ENCODE measurements around the gene TNP2.

Gene TNP2

DNA sequence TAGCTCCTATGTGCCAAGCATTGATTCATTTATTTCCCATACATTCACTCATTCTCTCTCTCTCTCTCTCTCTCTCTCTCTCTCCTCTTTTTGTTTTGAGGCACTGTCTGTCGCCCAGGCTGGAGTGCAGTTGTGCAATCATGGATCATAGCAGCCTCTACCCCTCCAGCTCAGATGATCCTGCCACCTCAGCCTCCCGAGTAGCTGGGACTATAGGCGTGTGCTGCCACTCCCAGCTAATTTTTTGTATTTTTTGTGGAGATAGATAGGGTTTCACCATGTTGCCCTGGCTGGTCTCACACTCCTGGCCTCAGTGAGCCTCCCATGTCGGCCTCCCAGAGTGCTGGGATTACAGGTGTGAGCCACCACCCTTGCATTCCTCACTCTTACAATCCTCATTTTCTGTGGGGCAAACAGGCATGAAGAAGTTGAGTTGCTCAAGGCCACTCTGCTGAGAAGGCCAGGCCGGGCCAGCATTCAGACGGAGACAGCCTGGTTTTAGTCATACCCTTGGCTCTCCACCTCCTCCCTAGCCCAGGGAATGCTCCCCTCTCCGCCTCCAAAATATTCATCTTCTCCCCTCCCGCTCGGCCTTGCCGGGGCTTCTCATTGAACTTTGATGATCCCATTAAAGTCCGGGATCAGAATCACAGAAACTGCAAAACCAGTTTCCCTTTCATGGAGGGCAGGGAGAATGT lies 7.9 kb upstream of the TNP2 start:
- DNase-seq: no peak

DNA sequence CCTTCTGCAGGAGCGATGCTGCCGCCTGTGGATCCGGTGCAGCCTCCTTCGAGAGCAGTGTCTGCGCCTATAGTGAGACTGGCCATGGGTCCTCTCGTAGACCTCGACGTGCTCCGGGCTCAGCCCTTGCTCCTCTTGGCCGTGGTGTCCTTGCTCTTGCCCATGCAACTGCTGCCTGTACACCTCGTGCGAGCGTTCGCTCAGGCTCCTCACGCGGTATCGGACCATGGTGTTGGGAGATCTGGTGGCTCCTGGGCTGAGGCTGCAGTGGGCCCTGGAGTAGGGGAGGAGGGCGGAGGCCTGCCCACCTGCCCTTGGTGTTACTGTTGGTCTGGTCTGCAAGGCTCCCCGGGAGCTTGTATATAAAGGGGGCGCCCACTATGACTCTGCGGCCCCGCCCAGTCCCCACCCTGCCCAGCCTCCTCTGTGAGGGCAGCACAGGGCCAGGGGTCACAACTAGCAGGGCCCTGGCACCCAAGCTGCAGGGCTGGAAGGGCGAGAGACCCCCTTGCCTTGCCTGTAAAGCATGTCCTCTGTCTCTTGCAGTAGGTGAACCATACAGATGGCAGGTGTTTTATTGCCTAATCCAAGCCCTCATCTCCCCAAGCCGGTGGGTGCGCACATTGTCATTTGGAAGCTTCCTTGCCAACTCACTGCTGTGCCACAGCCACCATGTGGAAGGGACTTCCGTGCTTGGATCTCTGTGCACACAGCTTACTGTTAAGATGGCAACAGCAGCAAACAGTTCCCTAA lies 7.2 kb upstream of the TNP2 start, which contains the start of gene PRM2:
TSS of gene PRM2 (minus strand) at position 338 of the 753 bp plus-strand sequence. CDS start at position 228, 110 bp downstream.
- peak; percentile 25 for DNase-seq

DNA sequence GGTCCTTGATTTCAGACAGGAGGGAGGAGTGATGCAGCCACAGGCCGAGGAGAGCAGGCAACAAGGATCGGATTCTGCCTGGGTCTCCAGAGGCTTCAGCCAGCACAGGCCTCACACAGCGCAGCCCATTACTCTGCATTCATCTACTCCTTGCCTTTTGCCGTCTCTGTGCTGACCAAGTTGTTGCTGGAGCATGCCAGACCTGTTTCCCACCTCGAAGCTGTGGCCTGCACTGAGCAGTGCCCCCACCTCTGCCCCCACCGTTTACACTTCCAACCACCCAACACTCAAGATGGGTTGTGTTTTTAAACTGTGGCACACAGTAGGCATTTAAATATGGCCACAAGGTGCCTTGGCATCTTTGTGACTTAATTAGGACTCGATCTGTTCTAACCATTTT lies 5.8 kb upstream of the TNP2 start:
- no peak for DNase-seq

DNA sequence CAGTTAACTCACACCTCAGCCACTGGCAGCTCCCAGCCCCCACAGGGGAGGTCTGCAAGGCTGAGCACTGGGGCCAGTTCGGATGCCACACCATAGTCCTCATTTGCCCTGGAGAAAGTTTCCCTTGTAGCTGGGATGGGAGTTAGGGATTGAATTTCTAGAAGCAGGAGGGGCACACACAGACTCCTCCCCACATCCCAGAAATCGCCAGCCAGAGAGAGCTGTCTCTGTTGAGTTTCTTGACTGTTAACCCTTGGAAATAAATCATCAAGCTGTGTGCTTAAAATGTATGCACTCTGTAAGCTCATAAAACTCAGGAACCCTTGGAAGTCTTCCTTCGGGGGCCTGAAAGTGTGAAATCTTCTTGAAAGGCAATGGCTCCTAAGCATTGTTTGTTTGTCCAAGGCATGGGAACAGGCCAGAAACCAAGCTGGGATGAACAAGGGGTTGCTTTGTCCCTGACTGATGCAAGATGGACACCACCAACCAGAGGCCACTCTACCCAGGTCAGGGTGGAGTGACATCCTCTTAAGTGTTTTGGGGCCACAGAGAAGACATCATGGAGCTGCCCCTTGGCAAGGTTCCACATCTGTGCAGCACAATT lies 4.7 kb upstream of the TNP2 start:
- DNase-seq: no peak

DNA sequence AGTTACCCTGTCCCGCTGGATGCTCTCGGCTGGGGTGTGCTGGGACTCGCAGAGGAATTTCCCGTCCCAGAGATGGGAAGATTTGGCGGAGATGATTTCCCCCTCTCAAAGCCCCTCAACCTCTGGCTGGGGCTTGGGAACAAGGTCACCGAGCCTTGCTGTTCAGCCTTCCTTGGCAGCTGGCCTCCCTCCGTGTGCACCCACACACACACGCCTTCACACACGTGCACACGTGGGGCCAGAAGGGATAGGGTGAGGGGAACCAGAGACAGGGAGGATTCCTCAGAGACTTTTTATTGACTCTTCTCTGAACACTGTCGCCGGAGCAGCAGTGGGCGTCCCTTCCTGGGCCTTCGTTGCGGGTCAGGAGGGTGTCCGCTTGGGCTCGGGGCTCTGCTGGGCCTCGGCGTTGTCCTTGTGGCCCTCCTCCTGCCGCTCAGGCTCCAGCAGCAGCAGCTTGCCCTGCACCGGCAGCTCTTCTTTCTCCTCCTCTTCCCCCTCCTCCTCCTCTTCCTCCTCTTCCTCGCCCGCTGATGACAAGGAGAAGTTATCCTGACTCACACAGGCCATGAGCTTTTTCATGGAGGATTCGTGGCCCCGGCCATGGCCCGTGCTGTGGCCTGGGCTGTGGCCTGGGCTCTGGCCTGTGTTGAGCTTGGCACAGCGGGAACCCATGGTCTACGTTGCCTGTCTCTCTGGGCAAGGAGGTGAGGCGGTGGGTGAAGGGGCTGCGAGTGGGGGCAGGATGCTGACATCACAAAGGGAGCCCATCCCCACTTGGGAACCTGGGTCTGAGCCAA lies 4.0 kb upstream of the TNP2 start, which contains the start of gene PRM3:
TSS of gene PRM3 (minus strand) at position 709 of the 800 bp plus-strand sequence. CDS start at position 675, 34 bp downstream.
- no peak for DNase-seq

DNA sequence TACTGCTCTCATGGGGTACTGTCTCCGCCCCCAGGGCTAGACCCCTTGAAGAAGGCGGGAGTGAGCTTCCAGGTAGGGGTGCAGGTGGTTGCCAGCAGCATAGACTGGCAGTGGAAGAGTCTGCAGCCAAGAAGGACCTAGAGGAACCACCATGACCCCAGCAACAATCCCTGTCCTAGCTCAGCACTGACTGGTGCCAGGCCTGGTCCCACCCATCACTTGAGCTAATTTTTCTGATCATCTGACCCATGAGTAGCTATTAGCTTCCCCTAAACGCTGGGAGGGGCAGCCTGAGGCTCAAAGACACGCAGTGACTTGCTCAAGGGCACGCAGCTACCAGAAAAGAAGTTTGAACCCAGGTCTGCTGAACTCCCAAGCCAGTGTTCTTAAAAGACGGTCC lies 3.4 kb upstream of the TNP2 start:
- DNase-seq: no peak

DNA sequence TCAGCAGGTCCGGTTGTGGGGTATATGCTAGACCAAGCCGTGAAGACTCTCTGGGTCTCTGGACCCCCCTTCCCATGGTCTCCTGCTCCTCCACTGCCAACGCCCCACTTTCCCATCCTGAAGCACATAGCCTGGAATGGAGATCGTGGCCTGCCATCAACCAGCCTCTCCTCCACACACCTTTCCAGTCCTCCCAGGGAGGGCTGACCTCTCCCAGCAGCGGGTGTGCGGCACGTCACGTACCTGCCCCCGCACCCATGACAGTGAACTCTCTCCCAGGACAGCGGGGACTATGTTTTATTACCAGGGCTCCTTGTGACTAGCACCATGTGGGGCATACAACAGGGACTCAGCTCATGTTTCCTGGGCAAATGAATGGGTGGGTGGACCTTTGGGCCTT lies 2.5 kb upstream of the TNP2 start:
- DNase-seq: no peak

DNA sequence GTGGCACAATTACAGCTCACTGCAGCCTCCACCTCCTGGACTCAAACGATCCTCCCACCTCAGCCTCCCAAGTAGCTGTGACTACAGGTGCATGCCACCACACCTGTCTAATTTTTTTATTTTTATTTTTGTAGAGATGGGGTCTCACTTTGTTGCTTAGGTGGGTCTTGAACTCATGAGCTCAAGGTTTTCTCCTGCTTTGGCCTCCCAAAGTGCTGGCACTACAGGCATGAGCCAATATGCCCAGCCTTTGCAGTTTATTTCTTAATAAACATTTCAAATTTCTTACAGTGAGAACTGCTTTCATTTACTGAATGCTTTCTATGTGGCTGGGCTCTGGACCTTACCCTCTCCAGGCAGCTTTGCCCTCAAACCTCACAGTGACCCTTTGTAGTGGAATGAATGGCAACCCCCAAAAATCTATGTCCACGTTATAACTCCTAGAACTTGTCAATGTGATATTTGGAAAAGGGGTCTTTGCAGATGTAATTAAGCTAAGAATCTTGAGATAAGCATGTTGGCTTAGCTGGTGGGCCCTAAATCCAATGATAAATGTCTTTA lies 1.6 kb upstream of the TNP2 start:
- DNase-seq: no peak

DNA sequence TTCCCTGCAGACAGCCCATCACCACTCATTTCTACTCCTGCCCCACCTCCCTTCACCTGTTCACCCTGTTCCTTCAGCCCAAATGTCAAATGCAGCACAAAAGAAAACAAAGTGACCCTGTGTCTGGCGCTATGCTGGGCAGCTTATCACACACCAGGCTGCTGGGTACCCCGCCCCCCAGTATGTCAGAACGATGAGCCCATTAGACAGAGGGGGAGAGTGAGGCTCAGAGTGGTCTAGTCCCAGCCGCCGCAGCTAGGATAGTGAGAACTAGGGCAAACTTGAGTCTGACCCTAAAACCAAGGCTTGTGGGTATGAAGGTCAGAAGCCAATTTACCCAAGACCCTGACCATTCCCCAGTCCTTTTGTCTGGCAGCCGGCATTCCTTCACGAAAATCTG lies 4.0 kb downstream of the TNP2 start:
- no peak for DNase-seq

DNA sequence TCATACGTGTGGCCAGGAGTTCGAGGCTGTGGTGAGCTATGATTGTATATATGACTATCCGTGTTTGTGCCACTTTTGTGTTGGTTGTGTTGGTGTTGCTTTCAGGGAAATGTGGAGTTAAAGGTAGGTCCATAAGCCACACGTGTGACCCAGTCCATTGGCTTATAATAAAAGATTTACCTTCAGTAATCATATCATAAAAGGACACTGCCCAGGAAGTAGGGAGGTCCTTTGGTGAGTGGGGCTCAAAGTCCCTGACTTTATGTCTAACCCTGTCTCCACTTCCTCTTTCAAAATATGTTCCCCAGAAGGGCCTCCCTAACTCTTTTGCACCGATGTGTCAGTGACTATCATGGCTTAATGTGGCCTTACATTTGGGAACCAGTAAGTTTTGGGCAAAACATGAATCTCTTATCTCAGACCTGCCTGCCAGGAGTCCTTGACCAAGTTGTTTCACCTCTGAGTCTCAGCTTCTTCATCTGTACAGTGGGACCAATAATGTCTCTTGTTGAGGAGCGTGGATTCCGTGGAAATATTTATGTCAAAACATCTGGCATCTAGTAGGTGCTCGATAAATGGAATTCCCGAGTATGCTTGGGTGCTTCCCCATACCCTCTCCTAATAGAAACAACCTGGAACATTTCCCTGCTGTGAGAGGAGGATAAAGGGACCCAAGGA lies 4.8 kb downstream of the TNP2 start:
- DNase-seq: no peak

DNA sequence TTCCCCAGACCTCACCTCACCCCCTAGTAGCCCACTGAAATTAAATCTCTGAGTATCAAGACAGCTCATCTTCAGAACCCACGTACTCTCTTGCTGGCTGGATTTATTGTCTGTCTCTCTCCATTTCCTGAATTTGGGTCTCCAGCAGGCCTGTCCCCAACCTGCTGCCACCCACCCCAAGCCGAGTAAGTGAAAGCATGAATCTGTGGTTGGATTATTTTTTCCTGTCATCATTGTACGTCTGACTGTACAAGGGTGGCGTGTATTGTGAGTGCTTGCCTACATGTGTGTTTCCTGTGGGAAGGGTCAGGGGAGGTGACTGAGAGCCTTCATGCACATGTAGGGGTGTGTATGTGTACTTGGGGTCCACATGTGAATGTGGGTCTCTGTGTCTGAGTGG lies 5.4 kb downstream of the TNP2 start:
- DNase-seq: no peak

DNA sequence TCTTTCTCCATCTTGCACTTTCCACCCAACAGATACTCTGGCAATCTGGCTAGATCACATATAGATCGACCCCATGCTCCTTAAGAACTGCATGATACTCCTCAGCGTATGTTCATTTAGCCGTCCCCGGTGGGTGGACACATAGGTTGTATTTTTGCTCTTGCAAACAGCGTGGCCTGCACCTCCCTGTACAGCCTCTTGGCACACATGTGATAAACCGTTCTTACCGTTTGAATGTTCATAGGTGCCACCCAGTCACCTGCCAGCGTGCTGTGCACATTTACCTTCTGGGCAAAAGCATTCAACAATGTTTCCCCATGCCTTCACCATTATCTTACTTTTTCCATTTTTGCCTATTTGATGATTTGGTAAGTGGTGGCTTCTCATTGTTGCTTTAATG lies 6.2 kb downstream of the TNP2 start:
- DNase-seq: no peak

DNA sequence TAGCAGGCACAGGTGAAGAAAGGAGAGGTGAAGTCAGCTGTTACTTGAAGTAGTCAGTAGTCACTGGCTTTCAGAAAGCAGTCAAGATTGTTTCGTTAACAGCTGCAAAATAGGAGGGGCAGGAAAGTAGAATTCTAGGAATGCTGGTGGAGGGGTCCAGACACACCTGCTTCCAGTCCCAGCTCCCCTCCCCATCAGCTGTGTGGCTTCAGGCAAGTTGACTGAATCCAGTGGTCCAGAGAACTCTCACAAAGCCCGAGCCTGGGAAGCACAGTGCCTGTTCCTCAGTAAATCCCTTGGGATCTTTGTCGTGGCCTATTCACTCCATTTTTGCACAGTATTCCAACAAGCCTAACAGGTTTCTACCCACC lies 8.5 kb downstream of the TNP2 start:
- no peak for DNase-seq

DNA sequence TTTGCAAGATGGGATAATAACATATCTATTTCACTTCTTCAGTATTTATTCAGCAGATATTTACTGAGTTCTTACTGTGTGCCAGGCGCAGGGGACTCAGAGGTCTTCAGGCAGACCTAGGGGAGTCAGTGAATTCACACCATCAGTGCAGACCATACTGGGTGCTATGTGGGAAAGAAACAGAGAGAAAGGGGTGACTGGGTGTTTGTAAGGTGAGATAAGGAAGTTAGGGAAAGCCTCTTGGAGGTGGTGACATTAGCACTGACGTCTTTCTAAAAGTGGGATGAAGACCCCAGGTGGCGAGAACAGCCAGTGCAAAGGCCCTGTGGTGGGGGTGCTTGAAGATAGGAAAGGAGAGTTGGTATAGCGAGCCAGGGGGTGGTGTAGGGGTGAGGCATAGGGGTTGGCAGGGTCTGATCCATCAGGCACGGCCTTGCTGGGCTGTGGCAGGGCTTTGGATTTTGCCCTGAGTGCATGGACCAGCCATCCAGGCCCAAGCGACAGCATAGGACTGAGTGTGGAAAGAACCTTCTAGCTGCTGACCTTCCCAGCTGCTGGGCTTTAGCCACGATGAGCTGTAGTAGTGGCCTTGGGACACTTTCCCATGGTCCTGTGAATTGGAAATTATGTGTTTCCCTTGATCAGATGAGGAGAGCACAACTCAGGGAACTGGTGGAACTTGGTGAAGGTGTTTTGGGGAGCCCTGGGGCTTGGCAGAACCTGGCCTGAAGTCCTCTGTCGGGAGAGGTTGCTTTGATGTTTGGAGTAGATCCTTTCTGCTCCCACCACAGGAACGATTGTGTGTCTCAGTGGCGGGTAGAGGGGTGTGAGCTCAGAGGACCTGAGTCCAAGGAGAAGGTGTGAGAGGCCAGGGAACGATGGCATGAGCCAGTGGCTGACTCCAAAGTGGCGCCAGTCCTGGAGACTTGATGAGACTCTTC lies 9.2 kb downstream of the TNP2 start:
- DNase-seq: no peak

DNA sequence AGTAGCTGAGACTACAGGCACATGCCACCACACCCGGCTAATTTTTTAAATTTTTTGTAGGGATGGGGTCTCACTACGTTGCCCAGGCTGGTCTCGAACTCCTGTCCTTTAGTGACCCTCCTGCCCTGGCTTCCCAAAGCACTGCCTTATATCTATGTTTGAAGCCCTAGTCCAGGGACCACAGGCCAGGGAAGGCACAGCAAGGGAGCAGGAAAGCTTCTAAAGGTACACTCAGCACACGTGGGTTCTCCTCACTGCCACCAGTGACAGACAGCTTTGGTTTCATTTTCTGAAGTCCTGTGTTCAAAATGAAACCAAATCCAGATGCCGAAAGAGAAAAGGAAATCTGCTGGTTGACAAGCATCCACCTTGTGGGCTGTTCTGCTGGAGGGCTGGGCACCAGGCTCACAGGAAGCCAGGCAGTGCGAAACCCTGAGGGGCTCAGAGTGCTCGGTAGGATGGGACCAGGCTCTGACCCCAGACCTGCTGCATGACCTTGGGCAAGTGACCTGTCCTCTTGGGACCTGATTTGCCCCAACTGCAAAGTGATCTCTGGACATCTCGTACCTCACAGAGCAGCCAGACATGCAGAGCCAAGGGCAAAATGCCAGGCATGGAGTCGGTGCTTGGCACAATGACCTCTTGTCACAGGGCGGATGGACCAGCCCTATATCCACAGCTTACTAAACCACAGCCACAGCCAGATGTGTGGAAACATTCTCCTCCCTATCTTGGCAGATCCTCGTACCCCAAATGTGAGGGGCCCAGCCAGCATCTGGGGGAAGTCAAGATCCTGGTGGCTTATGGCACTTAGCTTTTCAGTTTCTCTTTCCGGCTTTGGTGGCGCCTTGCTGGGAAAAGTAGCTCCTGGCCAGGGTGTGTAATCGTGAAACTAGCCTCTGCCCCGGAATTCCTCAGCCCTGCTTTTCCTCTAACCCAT lies 10.3 kb downstream of the TNP2 start:
- no peak for DNase-seq

DNA sequence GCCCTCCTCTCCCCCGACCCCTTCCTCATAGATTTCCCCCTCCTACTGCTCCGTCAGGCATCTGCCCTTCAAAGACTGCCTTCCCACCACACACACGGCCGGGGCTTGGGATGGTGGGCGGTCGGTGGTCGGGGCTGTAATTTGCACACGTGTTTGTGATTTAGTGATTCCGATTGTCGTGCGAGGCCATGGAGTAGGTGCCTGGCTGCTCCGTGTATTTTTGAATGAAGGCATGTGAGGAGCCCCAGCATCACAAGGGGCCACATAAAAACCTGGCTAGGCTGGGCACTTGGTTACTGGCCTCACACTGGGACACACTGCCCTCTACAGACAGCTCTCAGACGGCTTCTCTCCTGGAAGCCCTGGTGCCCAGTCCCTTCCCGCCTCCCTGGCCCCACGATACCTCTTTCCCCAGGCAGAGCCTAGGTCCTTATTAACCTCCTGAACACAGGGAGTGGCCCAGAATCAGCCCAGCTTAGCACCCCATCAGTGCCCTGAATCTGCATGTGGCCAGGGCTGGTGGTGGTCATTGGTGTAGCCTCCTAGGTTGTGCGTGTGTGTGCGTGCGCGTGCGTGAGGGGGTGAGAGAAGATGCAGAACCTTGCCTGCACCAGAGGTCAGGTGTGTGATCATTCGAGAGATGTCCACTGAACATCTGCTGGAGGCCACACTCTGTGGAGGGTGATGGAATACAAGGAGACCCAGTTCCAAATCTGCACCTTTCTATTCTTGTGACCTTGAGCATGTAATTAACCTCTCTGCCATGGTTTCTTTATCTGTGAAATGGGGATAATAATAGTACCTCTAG lies 11.8 kb downstream of the TNP2 start:
- DNase-seq: peak; percentile 81

DNA sequence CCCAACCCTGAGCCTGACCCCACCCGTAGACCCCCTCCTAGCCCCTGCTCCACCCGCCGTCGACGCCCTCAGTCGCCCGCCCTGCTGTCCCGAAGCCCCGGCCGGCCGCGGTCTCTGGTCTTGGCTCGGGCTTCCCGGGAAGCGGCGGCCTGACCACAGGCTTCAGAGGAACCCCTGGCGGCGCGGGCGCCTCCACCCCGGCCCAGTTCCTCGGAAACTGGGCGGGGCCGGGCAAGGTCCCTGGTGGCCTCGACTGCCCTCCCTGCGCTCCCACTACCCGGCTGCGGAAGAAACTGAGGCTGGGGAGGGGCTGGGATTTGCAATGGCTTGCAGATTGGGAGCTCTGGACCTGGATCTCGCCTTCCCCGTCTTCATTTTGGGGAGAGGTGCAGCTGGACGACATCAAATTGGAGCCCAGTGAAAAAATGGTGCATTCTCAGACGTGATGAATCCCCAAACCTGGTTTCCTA lies 12.4 kb downstream of the TNP2 start:
- DNase-seq: no peak

DNA sequence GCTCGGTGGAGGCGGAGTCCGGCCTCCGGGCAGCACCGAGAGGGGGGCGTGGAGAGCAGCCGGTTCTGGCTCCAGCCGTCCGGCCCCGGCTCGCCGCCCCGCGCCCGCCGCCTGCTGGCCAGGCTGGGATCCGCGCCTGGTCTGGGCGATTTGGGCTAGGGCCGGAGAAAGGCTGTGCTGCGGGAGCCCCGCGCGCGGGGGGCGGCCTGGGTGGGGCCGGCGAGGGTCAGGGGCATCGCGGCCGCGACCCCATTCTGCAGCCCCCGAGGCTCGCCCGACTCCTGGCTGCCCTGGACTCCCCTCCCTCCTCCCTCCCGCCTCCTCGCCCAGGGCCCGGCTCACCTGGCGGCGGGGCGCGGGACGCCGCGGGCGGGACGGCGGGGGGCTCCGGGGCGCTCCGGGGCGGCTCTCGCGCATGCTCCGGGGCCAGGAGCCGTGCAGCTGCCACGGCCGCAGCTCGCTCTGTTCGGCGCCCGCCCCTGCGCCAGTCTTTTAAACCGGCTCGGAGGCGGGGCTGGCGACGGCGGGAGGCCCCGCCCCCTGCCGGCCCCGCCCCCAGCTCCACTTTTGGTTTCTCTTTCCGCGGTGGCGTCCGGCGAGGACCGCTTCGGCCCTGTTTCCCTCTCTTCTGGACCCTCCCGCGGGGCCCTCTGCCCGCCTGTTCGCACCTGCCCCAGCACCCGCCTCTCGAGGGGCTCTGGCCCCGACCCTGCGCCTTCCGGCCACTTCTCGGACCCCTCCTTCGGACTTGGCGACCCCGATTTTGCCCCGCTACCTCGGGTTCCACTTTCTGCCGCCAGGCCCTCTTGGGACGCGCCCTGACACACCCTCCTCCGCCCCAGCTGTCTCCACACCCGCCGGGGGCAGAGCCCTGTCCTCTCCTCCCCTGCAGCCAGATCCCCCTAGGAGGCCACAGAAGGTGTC lies 13.1 kb downstream of the TNP2 start, which contains the start of gene SOCS1:
TSS of gene SOCS1 (minus strand) at position 468 of the 924 bp plus-strand sequence. CDS start 726 bp downstream, outside the sequence.
- DNase-seq: peak; percentile 73
